Kidney (tissue), 14 donors: Measurements from ENCODE around the gene JAKMIP3. TPM values are rescaled to one million over a fixed set of nuclear protein-coding genes. Genes with fewer than 3 reads are reported as not detected.
A peak's percentile ranks its signal among the peaks of the same experiment; 100 is the strongest.

ENCODE experiments used
- DNase-seq, 5 donors: peaks; one replicate each; pipeline ENCODE4 v3.0.0-alpha.2; 2013 to 2020
- FAIRE-seq: peaks from 2 replicates; lab custom pipeline; 2012; peaks lifted over from hg19 to GRCh38; lab: Jason Lieb, UNC
- H3K27ac ChIP-seq, 2 donors: one replicate each; pipeline ENCODE4 v1.7.0; 2013; ENCODE audit warnings: low read depth in 2 of 2, low read length in 2 of 2, inconsistent platforms in 1 of 2
- H3K27me3 ChIP-seq: one replicate; pipeline ENCODE4 v1.7.1; 2013; ENCODE audit warnings: low read length, inconsistent platforms; ENCODE audit not compliant: control insufficient read depth, insufficient read depth
- H3K36me3 ChIP-seq, 3 donors: one replicate each; pipeline versions ENCODE4 v1.7.0 to v1.7.1; 2013; ENCODE audit warnings: low read length in 3 of 3, control low read depth in 1 of 3, inconsistent platforms in 1 of 3; ENCODE audit not compliant: insufficient read depth in 3 of 3, control insufficient read depth in 2 of 3
- H3K4me1 ChIP-seq, 3 donors: one replicate each; pipeline versions ENCODE4 v1.7.0 to v1.7.1; 2013; ENCODE audit warnings: low read length in 3 of 3, inconsistent platforms in 1 of 3, low read depth in 1 of 3; ENCODE audit not compliant: control insufficient read depth in 2 of 3, insufficient read depth in 2 of 3
- H3K4me3 ChIP-seq, 3 donors: one replicate each; pipeline versions ENCODE4 v1.7.0 to v1.8.1; 2013; ENCODE audit warnings: low read length in 3 of 3, control low read depth in 1 of 3, inconsistent platforms in 1 of 3
- H3K9ac ChIP-seq, 3 donors: one replicate each; pipeline versions ENCODE4 v1.7.0 to v1.7.1; 2013; ENCODE audit warnings: low read length in 3 of 3, control low read depth in 1 of 3, inconsistent platforms in 1 of 3
- H3K9me3 ChIP-seq, 3 donors: one replicate each; pipeline versions ENCODE4 v1.7.0 to v1.7.1; 2013; ENCODE audit warnings: low read length in 3 of 3, control low read depth in 1 of 3, inconsistent platforms in 1 of 3; ENCODE audit not compliant: control insufficient read depth in 2 of 3, insufficient read depth in 1 of 3
- intact Hi-C: fragments of 100-400 bp; cut with DNase I; formaldehyde crosslinking; loops from one replicate; pipeline ENCODE4 v1.11.1; 2022
- polyA plus RNA-seq: library from polyadenylated mRNA; stranded (reverse); fragments of 350-450 nt; fragmentation: Illumina TruSeq; extraction: RNeasy Lipid Tissue Mini Kit (QIAGEN cat#74804); gene quantifications from one replicate; pipeline ENCODE4 v1.2.3, GENCODE V29; 2014; ENCODE audit warnings: low read depth, low replicate concordance; ENCODE audit not compliant: insufficient read depth
- total RNA-seq: library from RNA; stranded (reverse); fragmentation: NEBNext Ultra II Directional; extraction: Animal tissue kit (Norgen Biotek cat#: 25700); gene quantifications from one replicate; pipeline ENCODE4 v1.2.1, GENCODE V29; 2021
- TF ChIP-seq, protein P1 (sequence below): IDR thresholded peaks from 3 replicates; pipeline ENCODE4 v1.5.1; 2012; ENCODE audit warnings: mild to moderate bottlenecking, moderate library complexity, borderline replicate concordance; ENCODE audit not compliant: insufficient read depth; ENCODE audit errors: extremely low read depth
- donor health status: control.
- donor health status: control.
- donor health status: control.
- donor health status: control.
- donor health status: control.
- donor health status: DM: yes; HTN: yes; CAD: no.
- donor health status: Normal renal cell carcinoma (clear cell type).

JAKMIP3 gene
- total and polyA plus RNA-seq, 2 donors from 2014 or later = 0.13 to 0.16 TPM

DNA sequence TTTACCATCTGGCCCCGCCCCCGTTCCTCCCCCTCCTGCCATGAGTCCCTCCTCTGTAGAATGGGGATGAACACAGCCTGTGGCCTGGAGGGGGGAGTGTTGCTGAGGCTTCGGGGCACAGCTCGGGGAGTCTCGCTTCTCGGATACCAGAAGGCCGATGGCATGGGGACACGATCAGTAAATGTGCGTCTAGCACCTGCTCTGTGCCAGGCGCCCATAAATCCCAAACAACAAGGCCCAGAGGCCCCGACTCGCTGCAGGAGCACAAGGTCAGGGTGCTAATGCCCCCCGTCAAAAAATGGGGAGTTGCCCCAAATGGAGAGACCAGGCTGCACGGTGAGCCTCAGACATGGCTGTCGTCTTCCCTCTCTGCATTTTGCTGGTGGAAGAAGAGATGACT lies 40.7 kb downstream of the JAKMIP3 start:
- H3K36me3 ChIP-seq = no peaks in the 10 kb centered on the region
- H3K27ac ChIP-seq = no peak overlapping the region
- H3K4me3 ChIP-seq = no peak overlapping the region
- H3K4me1 ChIP-seq = no peaks in the 10 kb centered on the region
- no peaks in the 10 kb centered on the region for H3K9me3 ChIP-seq
- intact Hi-C loops = no loop called here
- FAIRE-seq (no peak), DNase-seq (peak in 3 of 5 donors; percentile 5 to 33 (median 32))
- H3K27me3 ChIP-seq = no peaks in the 10 kb centered on the region
- TF ChIP-seq, protein P1, sequence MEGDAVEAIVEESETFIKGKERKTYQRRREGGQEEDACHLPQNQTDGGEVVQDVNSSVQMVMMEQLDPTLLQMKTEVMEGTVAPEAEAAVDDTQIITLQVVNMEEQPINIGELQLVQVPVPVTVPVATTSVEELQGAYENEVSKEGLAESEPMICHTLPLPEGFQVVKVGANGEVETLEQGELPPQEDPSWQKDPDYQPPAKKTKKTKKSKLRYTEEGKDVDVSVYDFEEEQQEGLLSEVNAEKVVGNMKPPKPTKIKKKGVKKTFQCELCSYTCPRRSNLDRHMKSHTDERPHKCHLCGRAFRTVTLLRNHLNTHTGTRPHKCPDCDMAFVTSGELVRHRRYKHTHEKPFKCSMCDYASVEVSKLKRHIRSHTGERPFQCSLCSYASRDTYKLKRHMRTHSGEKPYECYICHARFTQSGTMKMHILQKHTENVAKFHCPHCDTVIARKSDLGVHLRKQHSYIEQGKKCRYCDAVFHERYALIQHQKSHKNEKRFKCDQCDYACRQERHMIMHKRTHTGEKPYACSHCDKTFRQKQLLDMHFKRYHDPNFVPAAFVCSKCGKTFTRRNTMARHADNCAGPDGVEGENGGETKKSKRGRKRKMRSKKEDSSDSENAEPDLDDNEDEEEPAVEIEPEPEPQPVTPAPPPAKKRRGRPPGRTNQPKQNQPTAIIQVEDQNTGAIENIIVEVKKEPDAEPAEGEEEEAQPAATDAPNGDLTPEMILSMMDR = no peak
- H3K9ac ChIP-seq = no peak overlapping the region

DNA sequence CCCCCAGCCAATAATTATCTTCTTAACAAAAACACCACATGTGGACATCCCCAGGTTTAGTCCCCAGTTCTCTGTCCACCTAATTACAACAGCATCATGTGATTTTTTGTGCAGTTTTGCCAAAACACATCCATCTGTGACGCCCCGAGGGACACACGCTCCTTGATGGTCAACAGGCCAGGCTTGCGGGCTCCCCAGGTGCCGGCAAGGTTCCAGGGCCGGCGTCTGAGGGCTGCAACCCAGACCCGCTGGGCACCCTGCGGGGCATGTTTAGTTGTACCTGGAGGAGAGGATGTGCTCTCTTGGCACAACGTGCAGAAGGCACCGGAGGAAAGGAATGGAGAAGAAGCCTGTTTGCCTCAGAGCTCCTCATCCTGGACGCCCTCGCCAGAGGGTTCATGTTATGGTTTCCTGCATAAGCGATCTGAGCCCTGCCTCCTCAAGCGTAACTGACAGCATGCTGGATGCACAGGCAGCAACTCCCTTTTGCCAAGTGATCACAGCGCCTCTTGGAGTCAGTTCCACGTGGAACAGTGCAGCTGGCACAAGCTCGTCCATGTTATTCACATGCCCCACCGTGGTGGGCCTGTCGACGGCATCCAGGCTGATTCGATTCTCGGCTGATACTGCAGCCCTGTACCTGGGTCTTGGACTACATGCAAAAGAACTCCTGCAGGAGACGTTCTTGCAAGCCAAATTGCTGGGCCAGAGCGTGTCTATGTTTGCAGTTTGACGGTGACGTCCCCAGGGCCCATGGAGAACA lies 41.6 kb downstream of the JAKMIP3 start:
- peak; percentile 37 to 85 (median 80) for DNase-seq
- no peaks in the 10 kb centered on the region for H3K9me3 ChIP-seq
- no peak overlapping the region for H3K9ac ChIP-seq
- intact Hi-C loops = no loop called here
- no peak overlapping the region for H3K4me3 ChIP-seq
- no peaks in the 10 kb centered on the region for H3K27me3 ChIP-seq
- no peaks in the 10 kb centered on the region for H3K36me3 ChIP-seq
- TF ChIP-seq, protein P1 = no peak
- H3K4me1 ChIP-seq = no peaks in the 10 kb centered on the region
- no peak overlapping the region for H3K27ac ChIP-seq
- no peak for FAIRE-seq

- FAIRE-seq = no peak
- no peak overlapping the region for H3K9ac ChIP-seq
- DNase-seq = peak in 3 of 5 donors; percentile 8 to 31 (median 29)
- TF ChIP-seq, protein P1 = no peak
- H3K27ac ChIP-seq = no peak overlapping the region
- no peaks in the 10 kb centered on the region for H3K4me1 ChIP-seq
- H3K9me3 ChIP-seq = no peaks in the 10 kb centered on the region
- intact Hi-C loops = no loop called here
- H3K36me3 ChIP-seq = no peaks in the 10 kb centered on the region
- H3K27me3 ChIP-seq = no peaks in the 10 kb centered on the region
- H3K4me3 ChIP-seq = no peak overlapping the region
These were observed 42.5 kb downstream of the JAKMIP3 start for GRCh38 chr10:132107949-132108877.
